Islet of Langerhans (tissue), 1 donor: ENCODE data around the gene AVPI1.
A peak's percentile ranks its signal among the peaks of the same experiment; 100 is the strongest.
"Not testable (repeated sequence)": the region's sequence is repeated elsewhere in the genome, so short reads cannot be mapped to it uniquely, and the experiment has no call there.

ENCODE experiments used
- FAIRE-seq: peaks from one replicate; lab custom pipeline; 2011; peaks lifted over from hg19 to GRCh38; lab: Jason Lieb, UNC

Gene AVPI1

DNA sequence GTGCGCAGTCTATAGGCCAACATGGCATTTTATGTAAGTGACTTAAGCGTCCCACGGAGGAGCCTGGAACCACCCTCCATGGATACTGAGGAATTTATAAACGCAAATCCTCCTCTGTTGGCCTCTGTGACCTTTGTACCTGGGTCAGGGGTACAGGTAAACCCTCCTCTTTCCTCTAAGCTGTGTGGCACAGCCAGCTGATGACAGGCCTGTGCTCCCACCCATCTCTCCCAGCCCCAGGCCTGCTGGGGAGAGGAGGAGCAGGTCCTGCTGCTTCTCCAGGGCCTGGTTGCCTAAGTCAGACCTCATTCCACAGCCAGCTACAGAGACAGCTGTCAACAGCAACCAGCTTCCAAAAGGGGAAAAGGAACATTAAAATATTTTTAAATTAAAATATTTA, 5.0 kb downstream of the AVPI1 start:
- FAIRE-seq: no peak

DNA sequence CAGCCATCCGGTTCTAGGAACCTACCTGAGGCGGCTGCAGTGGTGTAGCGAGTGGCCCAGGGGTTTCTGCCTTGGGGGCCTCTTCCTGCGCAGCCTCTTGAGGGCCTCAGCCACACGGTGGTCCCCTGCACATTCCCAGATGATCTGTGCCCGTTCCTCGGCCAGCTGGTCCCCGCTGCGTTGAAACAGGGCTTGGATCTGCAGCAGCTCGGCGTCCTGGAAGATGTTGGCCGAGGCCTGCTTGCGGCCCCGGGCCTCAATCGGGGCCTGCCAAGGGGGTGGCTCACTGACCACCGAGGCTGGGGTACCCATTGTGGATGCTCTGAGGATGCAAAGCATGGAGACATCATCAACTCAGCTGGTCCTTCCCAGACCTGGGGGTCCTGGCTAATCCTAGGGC, 7.4 kb downstream of the AVPI1 start:
- no peak for FAIRE-seq

DNA sequence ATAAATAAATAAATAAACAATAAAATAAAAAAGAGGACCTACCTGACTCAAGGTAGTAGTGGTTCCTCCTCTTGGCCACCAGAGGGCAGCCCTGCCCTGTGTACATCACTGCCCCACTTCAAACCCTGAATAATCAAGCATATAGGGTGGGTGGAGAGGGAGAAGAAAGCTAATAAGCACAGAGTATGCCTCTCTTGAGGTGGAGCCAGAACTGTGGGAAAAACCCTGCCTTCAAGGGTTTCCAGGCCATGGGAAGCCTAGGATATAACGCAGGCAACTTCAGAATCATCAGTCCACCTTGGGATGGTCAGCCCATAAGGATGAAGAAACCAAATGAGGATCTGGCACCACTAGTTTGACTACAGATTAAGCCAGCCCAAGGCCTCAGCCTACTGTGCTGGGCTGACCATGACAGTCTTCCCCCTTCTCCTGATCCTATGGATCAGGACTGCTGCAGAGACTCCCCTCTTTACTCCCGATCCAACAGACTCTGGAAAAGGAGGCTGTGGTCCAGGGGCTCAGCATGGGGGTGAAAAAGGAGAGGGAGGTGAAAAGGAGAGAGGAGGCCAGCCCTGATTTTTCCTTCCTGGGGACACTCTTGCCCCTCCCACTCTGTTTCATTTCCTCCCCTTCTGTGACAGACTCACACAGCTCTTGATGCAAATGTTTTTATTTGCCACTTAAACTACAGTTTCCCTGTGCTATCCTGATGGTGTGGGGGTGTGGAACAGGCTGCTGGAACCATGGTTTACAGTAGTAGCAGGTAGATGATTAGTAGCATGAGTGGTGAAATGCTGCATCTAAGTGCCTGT, 10.1 kb downstream of the AVPI1 start:
- FAIRE-seq: peak; percentile 66

GRCh38 chr10:97675222-97675621, 11.8 kb downstream of the AVPI1 start:
- no peak for FAIRE-seq

DNA sequence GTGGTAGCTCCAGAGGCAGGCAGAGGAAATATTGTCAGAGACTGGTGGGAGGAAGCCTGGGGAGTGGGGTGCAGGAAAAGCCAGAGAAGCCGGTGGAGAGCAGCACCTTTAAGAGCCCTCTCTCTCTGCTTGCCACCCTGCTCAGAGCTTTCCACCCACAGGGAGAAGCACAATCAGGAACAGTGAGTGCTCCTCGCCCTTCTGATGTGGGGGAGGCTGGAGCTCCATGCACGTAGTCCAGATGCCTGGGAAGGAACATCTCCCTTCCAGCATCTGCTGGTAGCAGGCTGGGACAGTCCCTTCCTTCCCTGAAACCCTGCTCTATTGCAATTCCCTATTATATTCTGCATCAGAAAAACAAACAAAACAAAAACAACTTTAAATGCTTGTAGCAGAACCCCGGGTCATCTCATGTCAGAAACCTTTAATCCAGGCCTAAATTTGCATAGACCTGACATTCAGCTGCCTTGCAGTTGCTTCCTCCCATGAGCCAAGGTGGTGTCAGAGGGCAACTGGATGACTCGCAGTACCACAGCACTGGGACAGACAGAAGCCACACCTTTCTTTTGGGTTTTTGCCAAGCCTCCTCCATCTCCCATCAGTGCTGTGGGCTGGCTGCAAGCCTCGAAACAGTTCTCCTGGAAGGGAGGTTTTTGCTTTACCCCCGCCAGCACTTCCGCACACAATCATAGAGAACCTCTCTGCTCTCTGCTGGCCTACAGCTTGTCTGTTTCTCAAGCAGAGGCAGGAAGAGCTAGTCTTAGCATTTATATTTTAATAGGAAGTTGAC, 13.1 kb downstream of the AVPI1 start:
- FAIRE-seq: no peak

DNA sequence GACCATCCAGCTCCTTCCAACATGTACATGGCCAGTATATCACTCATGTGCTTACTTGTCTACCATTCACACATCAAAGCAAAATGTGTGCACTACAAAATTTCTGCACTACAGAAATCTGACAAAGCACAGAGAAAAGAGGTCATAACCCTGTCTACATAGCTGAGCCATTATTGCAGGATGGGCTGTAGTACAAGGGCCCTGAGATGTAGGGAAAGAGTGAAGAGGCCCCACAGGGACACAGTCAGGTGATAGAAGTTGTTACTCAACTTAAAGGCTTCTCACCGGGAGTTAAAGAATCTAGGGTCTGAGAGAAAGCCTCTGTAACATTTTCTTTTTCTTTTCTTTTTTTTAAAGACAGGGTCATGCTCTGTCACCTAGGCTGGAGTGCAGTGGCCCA, 17.5 kb downstream of the AVPI1 start:
- no peak for FAIRE-seq

GRCh38 chr10:97667463-97667862, 19.6 kb downstream of the AVPI1 start:
- no peak for FAIRE-seq

DNA sequence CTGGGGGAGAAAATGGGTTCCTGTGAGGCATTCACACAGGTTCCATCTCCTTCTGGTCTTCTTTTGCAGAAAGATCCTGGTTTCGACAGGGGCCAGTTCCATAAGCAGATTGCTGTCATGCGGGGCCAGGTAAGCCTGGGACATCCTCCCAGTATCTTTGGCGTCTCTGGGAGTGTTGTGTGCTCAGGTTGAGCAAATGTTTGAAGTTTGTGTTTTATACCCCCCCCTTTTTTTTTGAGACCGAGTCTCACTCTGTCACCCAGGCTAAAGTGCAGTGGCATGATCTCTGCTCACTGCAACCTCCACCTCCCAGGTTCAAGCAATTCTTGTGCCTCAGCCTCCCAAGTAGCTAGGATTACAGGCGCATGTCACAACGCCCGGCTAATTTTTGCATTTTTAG, 20.0 kb downstream of the AVPI1 start:
- no peak for FAIRE-seq

GRCh38 chr10:97664282-97664850, 22.7 kb downstream of the AVPI1 start:
- no peak for FAIRE-seq

DNA sequence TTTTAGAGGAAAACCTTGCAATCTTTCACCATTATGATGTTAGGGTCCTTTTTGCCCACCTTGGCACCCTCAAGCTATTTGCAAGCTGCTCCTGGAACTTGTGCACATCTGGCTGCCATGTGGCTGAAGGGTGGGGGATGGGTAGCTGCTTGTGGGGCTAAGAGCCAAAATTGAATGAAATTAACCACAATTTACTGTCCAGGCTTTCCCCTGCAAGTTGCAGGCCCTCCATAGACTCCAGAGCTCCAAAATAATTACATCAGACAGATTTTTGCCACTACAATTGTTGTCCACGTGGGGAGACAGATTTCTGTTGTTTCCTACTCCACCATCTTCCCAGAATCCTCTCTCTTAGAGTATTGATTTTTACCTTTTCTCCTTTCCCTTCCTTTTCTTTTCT, 27.5 kb downstream of the AVPI1 start:
- no peak for FAIRE-seq

- FAIRE-seq: no peak
These were observed 30.3 kb downstream of the AVPI1 start for GRCh38 chr10:97656777-97657176.

- FAIRE-seq: no peak
These were observed 35.3 kb downstream of the AVPI1 start for GRCh38 chr10:97651773-97652172.

- FAIRE-seq: no peak
These were observed 36.3 kb downstream of the AVPI1 start for GRCh38 chr10:97650726-97651125.

GRCh38 chr10:97649405-97649750, 37.7 kb downstream of the AVPI1 start:
- not testable (repeated sequence) for FAIRE-seq

DNA sequence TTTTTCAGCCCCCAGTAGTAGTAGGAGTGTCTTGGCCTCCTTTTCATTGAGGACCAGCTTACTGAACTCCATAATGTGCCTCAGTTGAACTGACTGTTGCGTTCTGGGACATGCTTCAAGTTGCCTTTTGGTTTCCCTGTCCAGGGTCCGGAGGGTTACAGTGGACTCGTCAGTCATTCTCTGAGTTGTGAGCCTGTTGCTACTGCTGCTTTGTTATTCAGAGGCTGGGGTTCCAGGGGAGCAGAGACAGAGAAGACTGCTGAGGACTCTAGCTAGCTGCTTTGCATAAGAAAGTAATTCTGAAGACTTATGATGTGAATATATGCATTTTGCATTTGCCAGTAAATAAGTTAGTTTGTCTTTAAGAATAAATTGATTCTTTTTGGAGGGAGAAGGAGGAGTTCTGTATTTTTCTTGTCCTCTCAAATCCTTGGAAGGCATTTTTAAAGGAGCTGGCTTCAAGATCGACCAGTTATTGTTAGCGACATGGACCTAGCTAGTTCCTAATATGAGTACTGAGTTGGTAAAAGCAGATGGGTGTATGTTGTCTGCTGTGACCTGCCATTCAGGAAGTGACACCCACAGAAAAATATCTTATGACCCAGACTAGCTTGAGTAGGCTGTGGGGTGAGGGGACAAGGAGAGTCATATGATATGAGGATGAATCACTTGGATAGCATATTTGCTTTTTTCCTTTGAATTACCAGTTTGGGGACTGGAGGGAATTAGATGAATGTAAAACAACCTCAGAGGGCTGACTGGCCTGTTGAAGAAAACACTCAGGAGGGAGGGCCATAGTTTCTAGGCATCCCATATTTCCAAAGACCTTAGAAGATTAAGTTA, 38.3 kb downstream of the AVPI1 start:
- FAIRE-seq: no peak

DNA sequence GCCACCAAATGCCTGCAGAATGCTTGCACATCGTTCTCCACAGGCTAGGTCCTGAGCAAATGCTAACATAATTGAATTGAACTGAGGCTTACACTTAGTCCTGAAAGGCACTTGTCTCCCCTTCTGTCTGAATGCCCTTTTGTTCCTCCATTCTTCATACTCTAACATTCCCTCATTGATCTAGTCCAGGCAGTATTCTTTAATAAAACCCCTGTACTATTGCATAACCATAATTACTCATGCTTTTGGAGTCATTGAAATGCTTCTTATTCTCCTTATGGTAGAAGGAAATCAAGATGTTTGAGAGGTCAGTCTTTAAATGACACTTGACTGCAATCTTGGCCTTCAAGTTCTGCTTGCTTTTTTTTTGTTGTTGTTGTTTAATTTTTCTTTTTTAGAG, 39.5 kb downstream of the AVPI1 start:
- FAIRE-seq: no peak

- no peak for FAIRE-seq
These were observed 42.1 kb downstream of the AVPI1 start for GRCh38 chr10:97644936-97645335.

GRCh38 chr10:97643441-97643985, 43.5 kb downstream of the AVPI1 start:
- FAIRE-seq: no peak

- not testable (repeated sequence) for FAIRE-seq
These were observed 44.4 kb downstream of the AVPI1 start for GRCh38 chr10:97642471-97643159.

DNA sequence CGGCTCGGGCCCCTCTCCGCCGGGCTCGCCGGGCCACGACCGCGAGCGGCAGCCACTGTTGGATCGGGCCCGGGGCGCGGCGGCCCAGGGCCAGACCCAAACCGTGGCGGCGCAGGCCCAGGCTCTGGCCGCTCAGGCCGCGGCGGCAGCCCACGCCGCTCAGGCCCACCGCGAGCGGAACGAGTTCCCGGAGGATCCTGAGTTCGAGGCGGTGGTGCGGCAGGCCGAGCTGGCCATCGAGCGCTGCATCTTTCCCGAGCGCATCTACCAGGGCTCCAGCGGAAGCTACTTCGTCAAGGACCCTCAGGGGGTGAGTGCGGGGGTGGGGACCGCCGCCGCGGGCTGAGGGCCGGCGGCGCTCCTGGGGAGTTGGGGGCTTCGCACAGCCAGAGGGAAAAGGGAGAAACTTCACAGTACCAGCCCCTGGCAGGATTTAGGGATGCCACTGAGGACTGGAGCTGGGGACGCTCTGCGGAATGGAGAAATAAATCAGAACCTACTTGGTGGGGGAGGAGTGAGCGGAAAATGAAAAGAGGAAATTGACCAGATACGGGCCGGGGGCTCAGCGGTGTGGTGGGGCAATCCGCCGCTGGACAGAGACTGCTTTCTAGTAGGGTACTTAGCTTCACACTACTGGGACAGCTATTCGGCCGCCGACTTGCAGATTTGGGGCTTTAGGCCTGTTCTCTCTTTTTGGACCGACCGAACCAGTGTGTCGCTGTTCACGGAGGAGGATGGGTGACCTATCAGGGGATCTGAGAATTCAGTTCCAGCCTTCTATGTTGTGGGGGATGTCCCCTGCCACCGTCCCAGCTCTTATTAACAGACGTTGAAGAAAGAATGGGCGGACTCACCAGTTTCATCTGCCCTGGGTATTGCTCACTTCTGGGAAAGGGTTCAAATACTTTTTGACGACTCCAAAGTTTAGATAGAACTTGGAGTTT, 45.9 kb downstream of the AVPI1 start:
- FAIRE-seq: no peak
